ELR (cell line): ENCODE results near the gene ABAT.

ENCODE experiments used
- DNase-seq: peaks from one replicate; pipeline ENCODE4 v3.0.0-alpha.2; 2015; ENCODE audit warnings: low read depth

The ABAT gene

GRCh38 chr16:8649829-8650554 is 24.4 kb upstream of the ABAT start:
- no peak for DNase-seq

- peak; percentile 44 for DNase-seq
These were observed 22.5 kb upstream of the ABAT start for GRCh38 chr16:8651958-8652357.

- peak; percentile 59 for DNase-seq
These were observed 19.2 kb upstream of the ABAT start for GRCh38 chr16:8655184-8655717.

GRCh38 chr16:8656376-8656775 is 18.0 kb upstream of the ABAT start:
- no peak for DNase-seq

GRCh38 chr16:8660841-8661301 is 13.5 kb upstream of the ABAT start:
- DNase-seq, result peak; percentile 67

GRCh38 chr16:8661703-8662102 is 12.7 kb upstream of the ABAT start:
- no peak for DNase-seq

- DNase-seq, result no peak
These were observed 11.0 kb upstream of the ABAT start for GRCh38 chr16:8663192-8664089.

GRCh38 chr16:8665529-8665928 is 8.9 kb upstream of the ABAT start:
- DNase-seq, result no peak

GRCh38 chr16:8667492-8667891 is 6.9 kb upstream of the ABAT start:
- no peak for DNase-seq

- no peak for DNase-seq
These were observed 6.3 kb upstream of the ABAT start for GRCh38 chr16:8668113-8668512.

- DNase-seq, result no peak
These were observed 4.9 kb upstream of the ABAT start for GRCh38 chr16:8669481-8669880.

- DNase-seq, result no peak
These were observed 4.3 kb upstream of the ABAT start for GRCh38 chr16:8670014-8670560.

GRCh38 chr16:8673611-8674412 is 605 bp upstream of the ABAT start:
- peak; percentile 3 for DNase-seq

- no peak for DNase-seq
These were observed 1.1 kb downstream of the ABAT start for GRCh38 chr16:8675183-8676159.

GRCh38 chr16:8676160-8676547 is 1.7 kb downstream of the ABAT start:
- DNase-seq, result no peak

- no peak for DNase-seq
These were observed 2.4 kb downstream of the ABAT start for GRCh38 chr16:8676737-8677375.

GRCh38 chr16:8677481-8677880 is 3.1 kb downstream of the ABAT start:
- peak; percentile 20 for DNase-seq

GRCh38 chr16:8678068-8678927 is 3.9 kb downstream of the ABAT start:
- peak; percentile 49 for DNase-seq

- DNase-seq, result no peak
These were observed 4.7 kb downstream of the ABAT start for GRCh38 chr16:8679151-8679550.
